HG02981 (cell line): ENCODE measurements around the gene KIF26A.

Experiments used
- ATAC-seq: cut with Tn5 transposase; IDR thresholded peaks from one replicate; pipeline ENCODE4 v1.9.1; 2021; ENCODE audit warnings: mild to moderate bottlenecking, moderate library complexity; ENCODE audit not compliant: unreplicated experiment

Gene KIF26A

DNA sequence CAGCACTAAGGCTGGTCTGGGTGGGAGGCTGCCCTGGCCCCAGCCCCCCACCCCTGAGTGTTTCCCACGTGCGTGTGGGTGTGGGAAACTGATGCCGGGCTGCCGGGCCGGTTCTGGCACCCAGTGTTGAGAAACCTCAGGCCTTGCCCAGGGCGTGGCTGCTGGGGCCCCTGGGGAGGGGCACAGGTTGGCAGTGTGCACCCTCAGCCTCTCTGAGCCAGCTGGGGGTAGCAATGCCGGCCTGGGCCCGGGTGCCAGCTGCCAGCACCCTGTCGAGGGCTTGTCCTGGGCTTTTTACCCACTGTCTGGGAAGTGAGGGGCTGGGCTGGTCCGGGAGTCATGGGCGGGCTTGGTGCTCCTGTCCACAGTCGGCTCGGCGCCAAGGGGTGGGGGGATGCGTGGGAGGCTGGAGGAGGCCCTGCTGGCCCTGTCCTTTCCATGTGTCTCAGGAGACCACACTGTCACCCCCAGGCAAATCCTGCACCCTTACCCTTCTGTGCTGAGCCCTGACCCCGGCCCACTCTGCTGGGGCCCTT, 37.2 kb upstream of the KIF26A start:
- no peak for ATAC-seq

DNA sequence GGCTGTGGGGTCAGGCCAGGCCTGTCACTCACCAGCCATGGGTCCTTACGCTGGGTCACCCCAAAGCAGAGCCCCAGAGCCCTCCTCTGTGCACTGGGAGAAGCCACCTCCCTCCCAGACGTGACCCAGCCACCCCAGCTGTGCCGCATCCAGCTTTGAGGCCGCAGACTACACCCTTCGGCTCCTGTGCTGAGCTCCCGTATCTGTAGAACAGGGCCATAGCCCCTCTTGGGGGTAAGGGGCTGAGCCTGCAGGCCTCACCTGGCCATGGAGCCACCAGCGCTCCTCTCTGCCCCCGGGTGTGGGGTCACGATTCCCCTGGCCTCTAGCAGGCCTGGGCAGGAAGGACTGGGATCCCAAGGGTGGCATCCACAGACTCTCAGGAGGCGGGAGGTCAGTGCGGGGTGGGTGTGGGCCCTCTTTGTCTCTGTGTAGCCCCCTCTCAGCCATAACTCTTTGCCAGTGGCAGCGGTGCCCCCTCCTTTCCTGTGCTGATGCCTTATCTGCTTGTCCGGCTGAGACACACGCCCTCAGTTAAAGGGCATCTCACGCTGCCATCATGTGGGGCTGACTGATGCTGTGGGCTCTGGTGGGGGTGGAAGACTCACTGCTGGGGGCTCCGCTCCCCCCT, 36.6 kb upstream of the KIF26A start:
- ATAC-seq: no peak

DNA sequence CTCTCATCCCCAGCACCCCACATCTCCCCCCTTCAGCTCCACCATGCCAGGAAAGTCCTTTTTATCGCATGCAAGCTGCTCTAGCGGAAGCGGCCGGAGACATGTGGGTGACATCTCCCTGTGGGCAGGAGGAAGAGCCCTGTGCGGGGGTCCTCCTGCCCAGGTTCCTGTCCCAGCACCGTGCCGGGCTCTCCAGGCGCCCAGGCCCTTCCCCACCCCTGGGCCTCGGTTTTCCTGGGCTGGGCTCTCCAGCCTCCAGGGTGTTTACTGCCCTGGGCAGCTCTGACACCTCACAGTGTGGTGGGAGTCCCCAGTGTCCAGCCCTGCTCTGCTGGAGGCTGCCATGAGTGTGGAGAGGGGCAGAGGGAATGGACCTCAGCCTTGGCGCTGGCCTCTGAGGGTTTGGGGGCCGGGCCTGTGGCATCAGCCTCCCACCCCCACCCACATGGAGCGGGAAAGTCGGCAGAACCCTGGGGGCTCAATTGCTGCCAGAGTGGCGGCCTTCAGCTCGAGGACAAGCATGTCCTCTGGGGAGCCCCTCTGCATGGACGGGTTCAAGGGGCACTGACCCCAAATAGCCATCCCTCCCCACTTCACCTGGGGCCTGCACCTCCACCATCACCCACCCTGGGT, 36.0 kb upstream of the KIF26A start:
- no peak for ATAC-seq

DNA sequence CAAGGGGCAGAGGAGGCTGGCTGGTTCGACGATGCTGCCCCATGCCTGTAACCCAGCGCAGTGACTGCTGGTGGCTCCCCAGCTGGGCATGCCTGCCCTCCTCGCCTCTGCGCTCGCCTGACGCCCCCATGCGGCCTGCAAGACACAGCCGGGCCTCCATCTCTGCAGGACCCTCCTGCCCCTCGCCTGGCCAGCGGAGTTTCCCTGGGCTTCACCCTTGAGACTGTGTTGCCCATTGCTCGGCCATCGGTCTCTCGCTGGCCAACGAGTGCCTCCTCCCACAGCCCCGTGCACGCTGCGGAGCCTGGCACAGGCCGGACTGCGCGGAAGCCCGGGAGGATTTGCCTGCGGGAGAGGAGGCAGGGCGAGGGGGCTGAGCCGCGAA, 35.3 kb upstream of the KIF26A start:
- no peak for ATAC-seq

DNA sequence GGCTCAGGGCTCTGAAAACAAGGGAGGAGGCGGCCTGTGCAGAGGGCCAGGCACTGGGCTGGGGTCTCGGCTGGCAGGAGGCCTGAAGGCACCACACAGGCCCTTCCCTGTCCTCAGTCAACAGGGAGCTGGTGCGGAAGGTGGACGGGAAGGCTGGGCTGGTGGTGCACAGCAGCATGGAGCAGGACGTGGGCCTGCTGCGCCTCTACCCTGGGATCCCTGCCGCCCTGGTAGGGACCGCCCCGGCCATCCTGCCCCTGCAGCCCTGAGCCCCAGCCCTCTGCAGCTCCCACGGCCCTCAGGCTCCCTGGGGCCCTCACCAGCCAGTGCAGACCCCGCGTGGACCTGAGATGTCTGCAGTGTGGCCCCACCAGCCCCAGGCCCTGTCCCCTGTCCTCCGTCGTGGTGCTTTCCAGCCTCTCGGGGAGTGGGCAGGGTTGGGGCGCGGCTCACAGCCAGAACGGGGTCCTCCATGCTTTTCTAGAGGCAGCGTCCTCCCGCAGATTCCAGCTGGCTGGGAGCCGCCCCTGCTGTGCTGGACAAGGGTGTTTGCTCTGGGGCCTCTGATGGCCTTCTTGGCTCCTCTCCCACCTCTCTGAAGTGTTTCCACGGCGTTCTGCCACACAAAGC, 34.8 kb upstream of the KIF26A start:
- ATAC-seq: no peak

DNA sequence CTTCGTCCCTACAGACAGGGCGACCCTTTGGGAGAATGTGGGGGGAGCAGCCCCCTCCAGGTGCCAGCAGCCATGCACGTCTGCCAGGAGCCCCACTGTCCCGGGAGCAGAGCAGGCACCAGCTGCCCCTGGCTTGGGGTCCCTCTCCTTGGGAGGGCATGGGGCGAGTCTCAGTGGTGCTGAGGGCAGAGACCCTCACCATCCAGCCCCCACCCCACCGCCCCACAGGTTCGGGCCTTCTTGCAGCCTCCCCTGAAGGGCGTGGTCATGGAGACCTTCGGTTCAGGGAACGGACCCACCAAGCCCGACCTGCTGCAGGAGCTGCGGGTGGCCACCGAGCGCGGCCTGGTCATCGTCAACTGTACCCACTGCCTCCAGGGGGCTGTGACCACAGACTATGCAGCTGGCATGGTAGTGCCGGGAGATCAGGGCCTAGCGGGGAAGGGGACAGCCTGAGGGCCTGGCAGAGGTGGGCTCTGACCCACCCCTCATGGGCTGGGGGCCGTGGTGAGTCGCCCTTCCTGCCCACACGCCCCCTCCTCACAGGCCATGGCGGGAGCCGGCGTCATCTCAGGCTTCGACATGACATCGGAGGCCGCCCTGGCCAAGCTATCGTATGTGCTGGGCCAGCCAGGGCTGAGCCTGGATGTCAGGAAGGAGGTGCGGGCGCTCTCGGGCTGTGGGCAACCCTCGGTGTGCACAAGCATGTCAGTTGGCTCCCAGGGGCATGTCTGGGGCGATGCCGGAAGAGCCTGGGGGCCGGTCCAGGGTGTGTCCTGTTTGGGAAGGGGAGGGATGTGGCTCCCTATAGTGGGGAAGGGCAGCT, 34.1 kb upstream of the KIF26A start:
- ATAC-seq: no peak

DNA sequence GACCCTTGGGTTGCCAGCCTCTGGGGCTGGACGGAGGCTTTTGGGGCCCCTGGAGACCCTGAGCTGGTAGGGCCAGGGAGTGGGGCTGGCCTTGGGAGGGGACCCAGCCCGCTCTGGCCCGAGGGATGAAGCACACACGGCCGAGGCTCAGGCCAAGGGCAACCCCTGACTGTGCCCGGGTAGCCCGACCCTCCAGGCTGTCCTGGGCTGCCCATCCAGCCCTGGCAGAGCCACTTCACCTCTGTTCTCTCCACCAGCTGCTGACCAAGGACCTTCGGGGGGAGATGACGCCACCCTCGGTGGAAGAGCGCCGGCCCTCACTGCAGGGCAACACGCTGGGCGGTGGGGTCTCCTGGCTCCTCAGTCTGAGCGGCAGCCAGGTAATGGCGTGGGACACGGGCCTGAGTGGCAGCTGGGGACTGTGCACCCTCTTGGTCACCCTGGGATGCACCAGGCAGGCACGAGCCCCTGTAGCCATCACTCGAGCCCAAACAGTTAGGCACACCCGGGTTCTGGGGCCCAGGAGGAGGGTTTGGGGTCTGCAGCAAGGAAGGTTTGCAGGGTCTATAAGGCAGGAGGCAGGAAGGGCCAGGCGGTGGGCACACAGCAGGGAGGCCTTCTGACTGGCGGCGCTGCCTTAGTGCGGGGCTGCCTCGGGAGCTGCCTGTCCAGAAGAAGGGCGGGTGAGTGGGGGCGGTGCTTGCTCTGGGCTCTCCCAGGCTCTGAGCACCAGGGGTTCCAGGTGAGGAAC, 33.1 kb upstream of the KIF26A start:
- no peak for ATAC-seq

DNA sequence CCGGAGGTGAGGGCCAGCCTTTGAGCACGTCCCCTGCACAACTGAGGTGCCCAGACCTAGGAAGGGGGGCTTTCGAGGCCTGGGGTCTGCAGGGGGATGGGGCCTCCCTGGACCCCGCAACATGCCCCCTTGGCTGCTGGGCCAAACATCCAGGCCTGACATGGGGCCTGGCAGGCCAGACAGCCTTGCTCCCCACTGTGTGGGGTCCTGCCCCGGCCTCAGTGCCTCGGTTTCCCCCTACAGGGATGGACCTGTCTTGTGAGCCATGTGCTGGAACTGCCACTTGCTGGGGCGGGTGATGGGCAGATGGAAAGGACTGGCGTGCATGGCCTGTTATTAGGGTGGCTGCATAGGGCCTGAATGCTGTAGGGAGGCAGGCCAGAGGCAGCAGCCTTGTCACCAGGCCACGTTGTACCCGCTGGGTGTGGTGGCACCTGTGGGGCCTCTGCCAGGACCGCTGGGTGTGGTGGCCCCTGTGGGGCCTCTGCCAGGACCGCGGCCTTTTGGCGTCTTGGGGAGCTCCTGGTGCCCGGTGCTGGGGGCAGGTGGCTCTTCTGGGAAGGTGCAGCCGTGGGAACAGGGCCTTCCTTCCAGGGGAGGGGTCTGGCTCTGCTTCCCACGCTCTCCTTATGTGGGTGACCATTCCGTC, 32.4 kb upstream of the KIF26A start:
- no peak for ATAC-seq

DNA sequence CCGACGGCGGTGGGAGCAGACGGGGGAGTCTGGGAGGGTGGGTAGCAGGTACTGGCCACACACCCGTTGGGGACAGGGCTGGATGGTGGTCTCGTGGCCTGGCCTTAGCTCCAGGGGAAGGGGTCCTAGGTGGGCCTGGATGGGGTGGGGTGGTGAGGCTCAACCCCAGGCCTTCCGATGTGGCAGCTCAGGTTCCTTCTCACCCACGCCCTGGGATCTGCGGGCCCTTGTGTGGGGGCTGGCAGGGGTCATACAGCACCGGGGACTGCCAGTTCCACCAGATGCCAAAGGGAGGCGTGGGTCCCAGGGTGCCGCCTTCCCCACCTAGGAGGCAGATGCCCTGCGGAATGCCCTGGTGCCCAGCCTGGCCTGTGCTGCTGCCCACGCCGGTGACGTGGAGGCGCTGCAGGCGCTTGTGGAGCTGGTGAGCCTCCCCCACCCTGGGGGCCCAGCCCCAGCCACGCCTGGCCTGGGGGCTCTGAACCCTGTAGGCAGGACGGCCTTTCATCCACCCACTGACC, 31.9 kb upstream of the KIF26A start:
- no peak for ATAC-seq

DNA sequence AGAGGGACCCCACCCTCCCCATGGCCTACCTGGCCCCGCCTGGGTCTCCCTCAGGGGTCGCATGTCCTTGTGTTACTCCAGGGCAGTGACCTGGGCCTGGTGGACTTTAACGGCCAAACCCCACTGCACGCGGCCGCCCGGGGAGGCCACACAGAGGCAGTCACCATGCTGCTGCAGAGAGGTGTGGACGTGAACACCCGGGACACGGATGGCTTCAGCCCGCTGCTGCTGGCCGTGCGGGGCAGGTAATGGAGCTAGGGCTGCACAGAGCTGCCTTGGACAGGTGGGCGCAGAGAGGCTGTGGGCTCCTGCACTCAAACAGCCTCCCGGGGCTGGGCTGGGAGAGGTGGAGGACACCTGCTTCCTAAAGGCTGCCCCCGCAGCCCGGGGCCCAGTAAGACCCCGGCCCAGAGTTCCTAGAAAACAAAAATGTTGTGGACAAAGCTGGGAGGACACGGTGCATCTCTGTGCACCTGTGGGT, 31.2 kb upstream of the KIF26A start:
- ATAC-seq: no peak

DNA sequence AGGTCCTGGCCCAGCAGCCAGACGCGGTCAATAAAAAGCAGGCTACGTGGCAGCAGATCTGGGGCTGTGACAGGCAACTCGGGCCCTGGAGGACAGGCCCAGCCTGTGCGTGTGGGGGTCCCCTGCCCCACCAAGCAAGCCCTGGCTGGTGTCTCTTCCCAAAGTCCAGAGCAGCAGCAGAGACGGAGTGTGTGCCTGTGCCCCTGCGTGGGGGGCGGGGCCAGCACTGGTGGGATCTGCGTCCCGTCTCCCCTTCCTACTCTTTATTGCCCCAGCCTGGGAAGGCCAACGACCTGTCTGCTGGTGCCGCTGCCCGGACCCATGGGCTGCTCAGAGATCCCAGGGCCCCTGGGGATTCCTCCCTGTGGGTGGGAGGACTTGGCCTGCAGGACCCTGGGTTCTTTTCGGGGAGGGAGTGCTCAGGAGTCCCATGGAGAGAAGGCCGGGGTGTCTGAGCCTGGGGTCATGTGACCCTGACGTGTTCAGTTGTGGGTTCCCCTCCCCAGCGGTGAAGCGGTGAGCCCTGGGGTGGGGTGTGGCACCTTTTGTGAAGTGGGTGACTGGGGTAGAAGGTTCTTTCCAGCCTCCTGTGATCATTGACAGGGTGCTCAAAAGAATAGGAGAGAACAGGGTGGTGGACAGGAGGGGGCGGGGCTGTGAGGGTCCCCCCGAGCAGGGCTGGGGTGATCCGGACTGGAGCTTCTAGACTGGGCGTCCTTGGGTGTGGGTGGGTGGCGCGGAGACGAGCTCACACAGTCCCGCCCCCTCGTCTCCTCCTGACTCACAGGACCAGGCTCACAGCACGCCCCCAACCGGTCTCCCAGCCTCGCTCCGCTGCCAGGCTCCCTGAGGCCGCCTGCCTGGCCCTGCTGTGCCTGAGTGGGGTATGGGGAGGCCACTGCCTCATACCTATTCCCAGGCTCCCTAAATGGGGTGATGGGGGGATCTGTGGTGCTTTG, 30.5 kb upstream of the KIF26A start:
- ATAC-seq: no peak

DNA sequence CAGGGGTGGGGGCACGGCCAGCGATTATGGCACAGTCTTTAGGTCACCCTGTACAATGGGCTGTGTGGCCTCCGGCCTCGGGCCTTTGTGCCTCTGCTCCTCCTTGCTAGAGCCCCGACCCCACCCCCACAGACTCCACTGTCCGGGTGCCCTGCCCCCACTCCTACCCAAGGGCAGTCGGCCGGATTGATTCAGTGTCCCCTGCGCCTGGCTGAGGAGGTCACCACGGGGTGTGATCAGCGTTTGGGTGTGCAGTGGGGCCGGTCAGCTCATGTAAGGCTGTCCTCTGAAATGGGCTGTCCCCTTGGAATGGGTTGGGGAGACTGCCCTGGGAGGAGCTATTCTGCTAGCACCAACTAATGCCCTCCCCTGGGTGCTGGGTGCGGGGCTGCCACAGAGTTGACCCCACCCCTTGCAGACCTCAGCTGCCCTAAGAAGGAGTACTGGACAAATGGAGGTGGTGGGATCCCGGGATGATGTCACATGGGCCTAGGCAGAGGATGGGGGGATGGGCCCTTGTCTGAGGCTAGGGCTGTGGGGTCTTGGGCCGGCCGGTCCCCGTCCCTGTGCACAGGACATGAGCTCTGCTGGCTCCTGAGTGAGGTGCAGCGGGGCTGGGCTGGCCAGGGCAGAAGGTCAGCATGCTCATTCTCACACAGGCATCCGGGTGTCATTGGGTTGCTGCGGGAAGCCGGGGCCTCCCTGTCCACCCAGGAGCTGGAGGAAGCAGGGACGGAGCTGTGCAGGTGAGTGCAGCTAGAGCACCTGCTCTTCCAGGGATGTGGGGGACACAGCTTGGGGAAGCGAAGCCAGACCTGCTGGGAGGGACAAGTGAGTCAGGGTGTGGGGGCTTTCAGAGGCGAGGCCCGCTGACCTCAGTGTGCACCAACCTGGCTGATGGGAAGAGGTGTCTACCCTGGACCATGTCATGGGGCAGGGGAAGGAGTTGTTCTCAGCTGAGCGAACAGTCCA, 29.5 kb upstream of the KIF26A start:
- ATAC-seq: no peak

DNA sequence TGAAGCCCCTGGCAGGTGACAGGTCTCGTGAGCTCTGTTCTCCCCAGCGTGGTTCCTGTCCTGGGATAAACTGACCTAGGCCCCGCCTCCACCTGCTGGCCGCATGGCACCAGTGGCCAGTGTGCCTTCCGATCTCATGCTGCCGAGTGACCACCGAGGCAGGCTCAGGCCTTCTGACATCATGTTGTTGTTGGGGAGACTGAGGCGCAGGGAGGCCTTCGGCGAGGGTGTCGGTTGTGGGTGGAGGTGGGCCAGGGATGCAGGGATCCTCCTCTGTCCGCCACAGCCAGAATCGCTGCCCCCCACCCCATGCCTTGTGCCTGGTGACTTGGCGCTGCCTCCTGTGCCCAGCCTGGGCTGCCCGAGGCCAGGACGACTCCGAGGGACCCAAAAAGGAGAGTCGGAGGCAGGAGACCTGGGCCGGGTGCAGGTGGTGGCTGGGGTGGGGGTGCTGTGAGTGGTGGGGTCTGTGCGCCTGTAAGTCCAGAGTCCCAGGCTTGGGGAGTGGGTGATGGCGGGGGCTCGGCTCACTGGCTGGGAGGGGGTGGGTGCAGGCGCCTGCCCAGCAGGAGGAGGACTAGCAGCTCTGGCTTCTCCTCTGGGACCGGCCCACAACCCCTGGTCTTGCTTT, 28.5 kb upstream of the KIF26A start:
- ATAC-seq: no peak

DNA sequence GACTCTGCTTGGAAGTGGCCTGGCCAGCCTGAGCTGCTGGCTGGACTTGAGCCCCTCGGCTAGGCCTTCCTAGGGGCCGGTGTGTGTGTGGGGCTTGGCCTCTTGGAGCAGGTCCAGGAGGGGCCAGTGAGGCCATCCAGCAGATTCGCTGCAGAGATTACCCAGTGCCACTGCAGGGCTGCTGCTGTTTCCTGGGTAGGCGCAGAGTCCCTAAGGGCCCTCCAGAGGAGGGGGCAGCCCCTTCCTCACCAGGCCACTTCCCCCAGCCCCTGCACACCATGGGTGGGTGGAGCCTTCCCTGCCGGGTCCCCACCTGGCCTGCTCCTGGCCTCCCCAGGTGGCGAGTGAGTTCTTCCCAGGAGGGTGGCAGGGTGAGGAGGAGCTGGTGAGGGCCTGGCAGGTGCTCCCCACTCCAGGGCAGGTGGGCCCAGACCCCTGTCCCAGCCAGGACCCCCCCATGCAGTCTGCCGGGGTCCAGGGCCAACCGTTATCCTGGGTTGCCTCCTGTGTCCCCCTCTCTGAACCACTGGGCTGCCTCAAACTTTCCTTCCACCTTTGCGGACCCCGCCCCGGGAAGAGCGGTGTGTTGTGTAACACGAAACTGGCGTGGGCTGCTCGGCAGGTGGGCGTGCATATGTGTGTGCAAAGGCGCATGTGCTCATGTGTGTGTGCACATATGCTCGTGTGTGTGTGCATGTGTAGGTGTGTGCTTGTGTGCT, 27.7 kb upstream of the KIF26A start:
- ATAC-seq: no peak

DNA sequence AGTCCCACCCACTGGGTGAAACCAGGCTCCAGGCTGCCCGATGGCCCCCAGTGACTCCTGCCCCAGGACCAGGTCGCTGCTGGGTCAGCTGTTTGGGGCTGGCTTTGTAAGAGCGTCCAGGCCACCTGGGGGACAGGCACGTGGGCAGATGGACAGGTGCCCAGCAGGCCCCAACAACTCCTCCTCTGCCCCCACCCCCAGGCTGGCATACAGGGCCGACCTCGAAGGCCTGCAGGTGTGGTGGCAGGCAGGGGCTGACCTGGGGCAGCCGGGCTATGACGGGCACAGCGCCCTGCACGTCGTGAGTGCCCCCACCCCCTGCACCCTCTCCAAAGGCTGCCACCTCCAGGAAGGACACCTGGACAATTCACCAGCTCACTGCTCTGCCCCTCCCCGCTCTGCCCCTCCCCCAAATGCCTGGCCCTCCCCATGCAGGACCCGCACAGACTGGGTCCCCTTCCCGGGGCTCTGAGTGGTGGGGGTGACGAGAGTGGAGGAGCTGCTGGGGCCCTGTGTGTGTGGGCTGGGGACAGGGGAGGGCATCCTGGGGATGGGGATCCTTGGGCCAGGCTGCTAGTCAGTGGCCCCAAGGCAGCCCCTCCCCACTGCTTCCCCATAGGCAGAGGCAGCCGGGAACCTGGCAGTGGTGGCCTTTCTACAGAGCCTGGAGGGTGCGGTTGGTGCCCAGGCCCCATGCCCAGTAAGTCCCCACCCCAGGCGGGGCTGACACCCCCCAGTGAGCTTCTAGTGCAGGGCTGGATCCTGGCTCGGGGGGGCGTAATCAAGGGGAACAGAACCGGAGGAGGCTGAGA, 26.9 kb upstream of the KIF26A start:
- no peak for ATAC-seq

DNA sequence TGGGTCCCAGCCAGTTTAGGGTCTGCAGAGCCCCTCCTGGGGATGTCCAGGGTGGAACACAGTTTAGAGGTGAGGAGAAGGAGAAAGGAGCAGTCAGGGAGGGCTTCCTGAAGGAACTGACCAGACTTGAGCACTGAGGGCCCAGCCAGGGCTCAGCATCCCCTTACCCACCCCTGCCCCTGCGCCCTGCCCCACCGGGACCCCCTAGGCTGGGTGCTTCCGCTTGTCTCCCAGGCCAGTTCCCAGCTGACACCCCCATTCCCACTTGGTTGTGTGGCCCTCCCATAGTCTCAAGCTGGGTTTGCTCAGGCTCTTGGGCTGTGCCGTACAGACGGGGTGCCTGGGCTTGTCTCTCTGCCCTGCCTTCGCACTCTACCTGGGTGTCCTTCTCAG, 26.3 kb upstream of the KIF26A start:
- ATAC-seq: no peak
